HG02798 (cell line): Measurements from ENCODE around the gene CFB.
"Not testable (repeated sequence)": the region's sequence is repeated elsewhere in the genome, so short reads cannot be mapped to it uniquely, and the experiment has no call there.

Experiments
- ATAC-seq: cut with Tn5 transposase; IDR thresholded peaks from one replicate; pipeline ENCODE4 v1.9.1; 2021; ENCODE audit warnings: mild to moderate bottlenecking; ENCODE audit not compliant: unreplicated experiment, poor library complexity

Gene CFB

DNA sequence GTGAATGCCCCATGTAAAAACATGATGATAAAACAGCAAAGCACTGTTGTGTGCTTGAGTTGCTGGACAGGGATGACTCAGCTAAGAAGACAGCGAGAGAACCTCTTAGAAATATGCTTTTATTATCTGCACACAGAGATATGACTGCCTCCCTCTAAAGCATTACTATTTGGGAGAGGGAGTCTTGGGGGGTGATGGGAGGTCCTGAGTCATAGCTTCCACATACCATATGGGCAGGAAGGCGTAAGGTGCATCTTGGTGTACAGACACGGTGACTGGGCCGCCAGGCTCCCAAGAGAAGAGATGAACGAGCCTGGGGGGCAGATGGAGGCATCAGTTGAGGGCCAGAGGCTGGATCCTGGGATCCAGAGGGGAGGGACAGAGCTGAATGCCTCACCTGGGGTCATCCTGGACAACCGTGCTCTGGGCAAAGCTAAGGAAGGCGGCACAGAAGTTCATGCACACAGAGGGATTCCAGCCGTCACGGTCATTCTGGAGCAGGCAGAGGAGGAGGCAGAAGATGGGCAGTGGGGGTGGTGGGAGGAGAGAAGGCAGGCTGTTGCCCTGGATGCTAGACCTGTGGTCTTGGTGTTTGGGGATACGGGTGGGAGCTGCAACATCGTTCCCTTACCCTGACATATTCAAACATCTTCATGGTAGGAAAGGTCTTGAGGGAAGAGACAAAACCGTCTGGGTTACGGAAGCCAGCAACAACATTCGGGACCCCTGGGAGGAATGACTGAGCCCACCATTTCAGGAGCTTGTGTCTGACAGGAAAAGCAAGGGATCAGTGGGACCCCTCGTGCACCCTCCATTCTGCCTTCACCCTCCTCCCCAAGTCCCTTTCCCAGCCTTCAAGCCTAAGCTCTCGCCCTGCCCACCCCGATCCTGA lies 24.1 kb downstream of the CFB start:
- ATAC-seq, result no peak

DNA sequence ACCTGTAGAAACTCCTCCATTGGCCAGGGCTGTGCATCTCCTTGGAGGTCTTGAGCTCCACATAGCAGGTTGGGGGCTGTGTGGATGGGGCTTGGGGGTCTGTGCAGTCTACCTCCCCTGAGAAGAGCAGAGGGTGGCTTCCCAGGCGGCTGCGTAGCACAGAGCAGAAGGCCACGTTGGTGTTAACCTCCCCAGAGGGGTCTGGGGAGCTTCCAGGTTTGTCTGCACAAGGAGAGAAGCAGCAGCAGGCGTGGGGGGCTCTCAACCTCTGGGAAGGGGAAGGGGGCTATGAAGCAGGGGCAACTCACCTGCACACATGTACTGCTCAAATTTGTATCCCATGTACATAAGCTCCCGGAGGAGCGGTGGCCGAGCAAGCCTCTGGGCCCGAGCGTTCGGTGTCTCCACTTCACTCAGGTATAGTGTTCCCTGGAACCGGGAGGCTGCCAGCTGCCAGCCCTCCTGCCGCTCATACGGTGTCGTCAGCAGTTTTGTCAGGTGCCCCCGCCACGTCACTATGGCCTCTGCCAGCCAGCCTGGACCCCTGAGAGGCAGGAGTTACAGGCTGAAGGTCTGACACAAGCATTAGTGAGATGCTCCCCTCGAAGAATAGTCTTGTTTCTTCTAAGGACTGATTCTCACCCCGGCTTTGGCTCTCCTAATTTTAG lies 24.8 kb downstream of the CFB start:
- no peak for ATAC-seq

DNA sequence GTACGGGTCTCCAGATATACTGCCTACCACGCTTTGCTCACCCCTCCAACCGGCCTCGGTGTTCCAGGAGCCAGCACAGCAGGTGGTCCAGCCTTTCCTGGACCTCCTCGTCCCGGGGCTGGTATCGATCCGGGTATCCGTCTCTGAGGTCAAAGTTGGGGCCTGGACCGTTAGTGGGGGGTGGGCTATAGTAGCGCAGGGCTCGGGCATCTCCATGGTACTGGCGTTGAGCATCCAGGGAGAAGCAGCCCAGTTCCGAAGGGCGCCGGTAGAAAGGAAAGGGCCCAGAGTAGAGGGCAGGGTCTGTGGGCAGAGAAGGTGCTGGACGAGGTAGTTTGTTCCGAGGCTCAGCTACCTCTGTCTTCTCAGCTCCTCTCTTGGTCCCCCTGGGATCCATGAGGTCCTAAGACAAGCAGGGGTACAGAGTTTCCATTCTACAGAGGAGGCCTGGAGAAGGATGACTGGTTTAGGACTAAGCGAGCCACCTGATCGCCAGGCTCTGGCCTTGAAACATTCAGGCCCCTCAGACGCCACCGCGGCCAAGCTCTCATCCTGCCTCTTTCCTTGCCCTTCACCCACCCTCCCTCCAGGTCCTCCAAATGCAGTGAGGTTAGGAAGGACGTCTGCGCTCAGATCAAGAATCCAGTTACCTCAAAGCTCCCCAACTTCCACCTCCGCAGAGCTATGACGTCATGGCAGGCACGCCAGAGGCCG lies 25.5 kb downstream of the CFB start:
- no peak for ATAC-seq

DNA sequence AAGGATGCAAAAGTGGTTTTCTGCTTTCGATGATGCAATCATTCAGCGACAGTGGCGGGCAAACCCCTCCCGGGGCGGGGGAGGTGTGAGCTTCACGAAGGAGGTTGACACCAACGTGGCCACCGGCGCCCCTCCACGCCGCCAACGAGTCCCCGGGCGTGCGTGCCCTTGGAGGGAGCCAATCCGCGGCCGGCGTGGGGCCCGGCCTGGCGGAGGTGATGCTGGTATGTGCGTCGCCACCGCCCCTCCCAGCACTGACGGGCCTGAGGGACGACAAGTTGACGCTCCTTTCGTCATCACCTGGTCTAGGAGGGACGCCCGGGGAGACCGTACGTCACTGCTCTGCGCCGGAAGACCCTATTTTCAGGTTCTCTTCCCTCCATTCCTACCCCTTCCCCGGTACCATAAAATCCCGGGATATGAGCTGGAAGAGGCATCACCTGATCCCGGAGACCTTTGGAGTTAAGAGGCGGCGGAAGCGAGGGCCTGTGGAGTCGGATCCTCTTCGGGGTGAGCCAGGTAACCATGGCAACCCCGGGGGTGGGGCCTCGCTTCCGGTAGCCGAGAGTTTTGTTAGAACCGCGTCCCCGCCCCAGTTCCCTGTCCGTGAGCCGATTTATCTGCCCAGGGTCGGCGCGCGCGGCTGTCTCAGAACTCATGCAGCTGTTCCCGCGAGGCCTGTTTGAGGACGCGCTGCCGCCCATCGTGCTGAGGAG lies 26.3 kb downstream of the CFB start, which contains the start of gene DXO:
Gene DXO, minus strand, starts transcription at position 146 of the 716 bp plus-strand sequence. CDS start 463 bp downstream, outside the sequence.
- ATAC-seq, result peak; percentile 92

DNA sequence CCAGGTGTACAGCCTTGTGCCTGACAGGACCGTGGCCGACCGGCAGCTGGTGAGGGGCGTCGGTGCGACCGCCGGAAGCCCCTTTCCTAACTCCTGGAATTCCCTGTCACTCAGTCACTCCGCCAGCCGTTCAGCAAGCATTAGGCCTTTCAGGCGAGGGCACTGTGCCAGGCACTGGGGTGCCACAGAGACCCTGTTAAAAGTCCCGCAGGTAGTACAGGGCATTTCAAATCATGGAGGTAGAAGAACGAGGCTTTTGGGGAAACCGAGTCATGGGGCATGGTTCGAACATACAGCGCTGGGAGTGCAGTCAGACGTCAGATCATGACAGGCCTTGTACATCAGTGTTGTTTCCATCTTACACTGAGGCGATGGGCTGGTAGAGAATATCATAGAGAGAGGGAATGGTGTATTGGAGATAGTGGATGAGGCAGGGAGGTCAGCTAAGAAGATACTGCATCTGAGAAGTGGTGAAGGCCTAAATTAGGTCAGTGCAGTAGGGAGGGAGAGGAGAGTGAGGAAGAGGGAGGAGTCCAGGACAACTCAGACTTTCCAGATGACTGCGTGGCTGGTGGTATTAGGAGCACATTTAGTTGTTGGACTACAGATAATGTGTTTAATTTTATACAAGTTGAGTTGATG lies 26.9 kb downstream of the CFB start:
- ATAC-seq, result no peak

DNA sequence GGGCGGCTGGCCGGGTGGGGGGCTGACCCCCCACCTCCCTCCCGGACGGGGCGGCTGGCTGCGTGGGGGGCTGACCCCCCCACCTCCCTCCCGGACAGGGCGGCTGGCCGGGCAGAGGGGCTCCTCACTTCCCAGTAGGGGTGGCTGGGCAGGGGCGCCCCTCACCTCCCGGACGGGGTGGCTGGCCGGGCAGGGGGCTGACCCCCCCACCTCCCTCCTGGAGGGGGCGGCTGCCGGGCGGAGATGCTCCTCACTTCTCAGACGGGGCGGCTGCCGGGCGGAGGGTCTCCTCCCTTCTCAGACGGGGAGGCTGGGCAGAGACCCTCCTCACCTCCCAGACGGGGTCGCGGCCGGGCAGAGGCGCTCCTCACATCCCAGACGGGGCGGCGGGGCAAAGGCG lies 30.2 kb downstream of the CFB start:
- not testable (repeated sequence) for ATAC-seq

DNA sequence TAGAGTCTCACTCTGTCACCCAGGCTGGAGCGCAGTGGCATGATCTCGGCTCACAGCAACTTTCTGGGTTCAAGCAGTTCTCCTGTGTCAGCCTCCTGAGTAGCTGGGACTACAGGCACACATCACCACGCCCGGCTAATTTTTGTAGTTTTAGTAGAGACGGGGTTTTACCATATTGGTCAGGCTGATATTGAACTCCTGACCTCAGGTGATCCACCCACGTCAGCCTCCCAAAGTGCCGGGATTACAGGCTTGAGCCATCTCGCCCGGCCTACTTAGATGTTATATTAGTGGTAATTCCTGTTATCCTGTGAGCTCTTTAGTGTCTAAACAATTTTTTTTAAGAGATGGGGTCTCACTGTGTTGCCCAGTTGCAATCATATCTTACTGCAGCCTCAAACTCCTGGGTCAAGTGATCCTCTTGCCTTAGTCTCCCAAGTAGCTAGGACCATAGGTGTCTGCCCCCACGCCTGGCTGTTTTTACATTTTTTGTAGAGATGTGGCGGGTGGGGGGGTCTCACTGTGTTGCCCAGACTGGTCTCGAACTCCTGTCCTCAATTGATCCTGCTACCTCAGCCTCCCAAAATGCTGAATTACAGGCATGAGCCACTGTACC lies 32.0 kb downstream of the CFB start:
- no peak for ATAC-seq

DNA sequence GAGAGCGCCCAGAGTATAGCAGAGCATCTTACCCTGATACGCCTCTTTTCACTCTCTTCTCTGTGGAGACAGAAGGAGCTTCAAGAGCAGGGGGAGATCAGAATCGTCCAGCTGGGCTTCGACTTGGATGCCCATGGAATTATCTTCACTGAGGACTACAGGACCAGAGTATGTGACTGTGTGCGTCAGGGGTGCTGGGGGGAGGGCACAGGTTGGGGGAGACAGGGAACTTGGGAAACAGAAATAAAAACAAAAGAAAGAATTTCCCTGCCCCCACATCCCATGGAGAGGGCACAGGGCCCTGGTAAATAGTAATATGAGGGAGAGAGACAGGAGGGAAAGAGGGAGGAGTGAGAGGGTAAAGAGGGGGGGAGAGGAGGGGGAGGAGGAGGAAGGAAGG lies 32.9 kb downstream of the CFB start:
- no peak for ATAC-seq

DNA sequence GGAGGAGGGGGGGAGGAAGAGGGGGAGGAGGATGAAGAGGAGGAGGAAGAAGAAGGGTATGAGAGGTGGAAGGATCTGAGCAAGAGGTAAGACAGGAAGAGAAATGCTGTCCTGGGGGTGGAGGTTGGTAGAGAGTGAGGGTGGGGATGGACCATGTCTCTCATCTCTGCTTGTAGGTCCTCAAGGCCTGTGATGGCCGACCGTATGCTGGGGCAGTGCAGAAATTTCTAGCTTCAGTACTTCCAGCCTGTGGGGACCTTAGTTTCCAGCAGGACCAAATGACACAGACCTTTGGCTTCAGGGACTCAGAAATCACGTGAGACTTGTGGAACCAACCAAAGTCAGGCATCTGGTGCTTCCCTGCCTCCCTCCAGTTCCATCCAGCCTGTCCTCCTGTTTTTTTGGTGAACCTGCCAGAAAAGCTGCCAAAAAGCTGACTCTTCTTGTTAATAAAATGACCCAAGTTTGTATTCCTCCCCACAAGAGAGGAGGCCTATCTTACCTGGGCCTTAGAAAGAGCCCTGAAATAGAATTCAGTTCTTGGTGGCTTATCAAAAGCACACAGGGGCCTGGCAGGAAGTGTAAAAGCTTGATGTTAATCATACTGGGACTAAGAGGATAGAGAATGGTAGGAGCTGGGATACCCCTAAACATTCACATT lies 33.5 kb downstream of the CFB start:
- no peak for ATAC-seq

DNA sequence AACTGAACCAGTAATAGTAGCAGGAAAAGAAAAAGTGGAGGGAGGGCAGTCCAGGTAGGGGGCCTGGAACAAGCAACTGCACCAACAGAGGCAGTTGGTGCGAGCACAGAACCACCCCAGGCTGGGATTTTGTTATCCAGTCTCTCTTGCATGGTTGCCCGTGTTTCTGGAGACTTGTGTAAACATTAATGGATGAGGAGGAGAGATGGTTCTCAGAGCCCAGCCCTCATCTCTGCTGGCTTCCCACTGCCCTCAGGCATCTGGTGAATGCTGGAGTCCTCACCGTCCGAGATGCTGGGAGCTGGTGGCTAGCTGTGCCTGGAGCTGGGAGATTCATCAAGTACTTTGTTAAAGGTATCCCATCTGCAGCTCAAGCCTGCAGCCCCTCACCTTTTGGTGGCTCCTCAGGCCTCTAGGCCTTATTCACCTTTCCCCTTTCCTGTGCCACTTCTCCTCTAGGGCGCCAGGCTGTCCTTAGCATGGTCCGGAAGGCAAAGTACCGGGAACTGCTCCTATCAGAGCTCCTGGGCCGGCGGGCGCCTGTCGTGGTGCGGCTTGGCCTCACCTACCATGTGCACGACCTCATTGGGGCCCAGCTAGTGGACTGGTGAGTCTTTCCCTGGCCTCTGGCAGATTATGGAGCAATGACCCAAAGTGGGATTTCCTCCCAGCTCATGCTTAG lies 34.4 kb downstream of the CFB start:
- ATAC-seq, result not testable (repeated sequence)

DNA sequence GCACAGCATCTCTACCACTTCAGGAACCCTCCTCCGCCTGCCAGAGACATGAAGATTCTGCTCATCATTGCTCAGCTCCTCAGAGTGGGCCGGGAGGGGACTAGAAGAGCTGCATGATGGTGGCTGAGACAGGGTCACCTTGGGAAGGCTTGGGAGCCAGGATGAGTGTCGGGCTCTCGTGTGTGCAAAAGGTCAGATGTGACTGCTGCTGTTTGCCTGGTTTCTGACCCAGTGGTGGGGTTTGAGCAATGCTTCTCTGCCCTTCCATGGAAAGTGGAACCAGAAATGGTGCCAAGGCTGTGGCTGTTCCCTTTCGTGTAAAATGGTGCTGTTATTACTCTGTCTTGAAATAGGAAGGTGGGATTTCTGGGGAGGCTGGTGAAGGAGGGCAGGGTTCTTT lies 35.1 kb downstream of the CFB start:
- ATAC-seq, result not testable (repeated sequence)

DNA sequence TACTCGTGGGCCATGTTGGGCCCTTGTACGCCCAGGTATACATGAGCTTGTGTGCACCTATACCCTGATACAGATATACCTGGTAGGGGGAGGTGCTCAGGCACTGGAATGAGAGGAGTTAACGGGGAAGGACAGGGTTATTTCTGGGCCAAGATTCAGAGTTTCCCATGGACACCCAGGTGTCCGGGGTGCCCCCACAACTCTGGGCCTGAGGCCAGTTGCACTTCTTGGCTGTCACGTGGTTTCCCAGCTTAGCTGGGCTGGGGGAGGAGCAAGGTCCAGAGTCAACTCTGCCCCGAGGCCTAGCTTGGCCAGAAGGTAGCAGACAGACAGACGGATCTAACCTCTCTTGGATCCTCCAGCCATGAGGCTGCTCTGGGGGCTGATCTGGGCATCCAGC lies 35.8 kb downstream of the CFB start, which contains the start of gene C4A:
Gene C4A, plus strand, starts transcription at position 314 of the 400 bp plus-strand sequence. Its CDS starts 51 bp downstream, at position 365.
- ATAC-seq, result not testable (repeated sequence)

DNA sequence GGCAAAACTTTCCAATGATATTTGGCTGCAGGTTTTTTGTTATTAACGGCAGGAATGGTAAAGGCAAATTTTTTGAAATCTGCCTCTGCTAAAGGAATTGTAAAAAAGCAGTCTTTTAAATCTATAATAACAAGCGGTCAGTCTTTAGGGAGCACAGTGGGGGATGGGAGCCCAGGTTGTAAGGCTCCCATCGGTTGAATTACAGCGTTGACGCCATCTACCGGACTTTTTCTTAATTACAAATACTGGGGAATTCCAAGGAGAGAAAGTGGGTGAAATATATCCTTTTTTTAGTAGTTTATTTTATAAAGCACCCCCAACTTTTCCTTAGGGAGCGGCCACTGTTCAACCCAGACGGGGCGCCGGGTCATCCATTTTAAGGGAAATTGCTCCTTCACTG lies 43.5 kb downstream of the CFB start:
- not testable (repeated sequence) for ATAC-seq

DNA sequence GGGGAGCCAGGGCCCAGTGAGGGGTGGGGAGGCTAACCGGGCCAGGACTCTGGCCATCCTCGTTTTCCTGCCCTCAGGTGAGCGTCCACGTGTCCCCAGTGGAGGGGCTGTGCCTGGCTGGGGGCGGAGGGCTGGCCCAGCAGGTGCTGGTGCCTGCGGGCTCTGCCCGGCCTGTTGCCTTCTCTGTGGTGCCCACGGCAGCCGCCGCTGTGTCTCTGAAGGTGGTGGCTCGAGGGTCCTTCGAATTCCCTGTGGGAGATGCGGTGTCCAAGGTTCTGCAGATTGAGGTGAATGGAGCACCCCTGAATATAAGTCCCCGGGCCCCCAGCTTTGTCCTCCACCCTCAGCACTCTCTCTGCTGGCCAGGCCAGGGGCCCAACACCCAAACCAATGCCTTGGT lies 48.5 kb downstream of the CFB start:
- ATAC-seq, result not testable (repeated sequence)

DNA sequence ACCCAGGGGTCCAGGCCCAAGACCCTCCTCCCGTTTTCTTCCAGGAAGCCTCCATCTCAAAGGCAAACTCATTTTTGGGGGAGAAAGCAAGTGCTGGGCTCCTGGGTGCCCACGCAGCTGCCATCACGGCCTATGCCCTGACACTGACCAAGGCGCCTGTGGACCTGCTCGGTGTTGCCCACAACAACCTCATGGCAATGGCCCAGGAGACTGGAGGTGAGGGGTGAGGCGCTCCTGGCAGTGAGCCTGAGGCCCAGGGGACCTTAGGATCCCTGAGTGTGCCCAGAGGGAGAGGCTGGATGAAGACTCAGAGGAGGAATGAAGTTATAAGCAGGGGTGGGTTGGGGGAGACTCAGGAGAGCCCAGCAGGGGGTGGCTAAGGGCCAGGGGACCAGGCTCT lies 50.5 kb downstream of the CFB start:
- ATAC-seq, result not testable (repeated sequence)
